Pons (tissue), 1 donor: ENCODE measurements around the gene COPS4.
"Not testable (repeated sequence)": the region's sequence is repeated elsewhere in the genome, so short reads cannot be mapped to it uniquely, and the experiment has no call there.

Experiments
- DNase-seq: peaks from one replicate; pipeline ENCODE4 v3.0.0-alpha.2; 2016; ENCODE audit warnings: low spot score

The COPS4 gene

GRCh38 chr4:83084956-83085355, 50.0 kb downstream of the COPS4 start:
- DNase-seq: not testable (repeated sequence)

- no peak for DNase-seq
Observed at GRCh38 chr4:83089410-83090157, 54.6 kb downstream of the COPS4 start.

GRCh38 chr4:83093060-83093640, 58.2 kb downstream of the COPS4 start:
- DNase-seq: no peak

- DNase-seq: no peak
Observed at GRCh38 chr4:83096397-83096796, 61.4 kb downstream of the COPS4 start.

GRCh38 chr4:83104991-83105390, 70.0 kb downstream of the COPS4 start:
- DNase-seq: no peak

- DNase-seq: no peak
Observed at GRCh38 chr4:83107631-83108030, 72.6 kb downstream of the COPS4 start.

GRCh38 chr4:83108101-83108861, 73.3 kb downstream of the COPS4 start:
- no peak for DNase-seq

- no peak for DNase-seq
Observed at GRCh38 chr4:83109480-83110222, 74.7 kb downstream of the COPS4 start.

- DNase-seq: peak; percentile 72
Observed at GRCh38 chr4:83110223-83110945, 75.4 kb downstream of the COPS4 start.

- no peak for DNase-seq
Observed at GRCh38 chr4:83110970-83111750, 76.2 kb downstream of the COPS4 start.

- not testable (repeated sequence) for DNase-seq
Observed at GRCh38 chr4:83111751-83112141, 76.8 kb downstream of the COPS4 start.

- peak; percentile 53 for DNase-seq
Observed at GRCh38 chr4:83112231-83112630, 77.2 kb downstream of the COPS4 start.

GRCh38 chr4:83112678-83113428, 77.9 kb downstream of the COPS4 start:
- DNase-seq: no peak

- DNase-seq: no peak
Observed at GRCh38 chr4:83113429-83113786, 78.4 kb downstream of the COPS4 start.

GRCh38 chr4:83114576-83114975, 79.6 kb downstream of the COPS4 start, which contains the start of gene PLAC8:
Gene PLAC8 (minus strand): TSS chr4:83114729. CDS start chr4:83107921, 6,808 bp downstream.
- DNase-seq: no peak

- DNase-seq: no peak
Observed at GRCh38 chr4:83115000-83115399, 80.0 kb downstream of the COPS4 start.

GRCh38 chr4:83115656-83116285, 80.8 kb downstream of the COPS4 start:
- DNase-seq: no peak

- DNase-seq: no peak
Observed at GRCh38 chr4:83118869-83119268, 83.9 kb downstream of the COPS4 start.

- DNase-seq: no peak
Observed at GRCh38 chr4:83121246-83121645, 86.3 kb downstream of the COPS4 start.
